ENCODE data around the gene YPEL2. TPM values are rescaled to one million over a fixed set of nuclear protein-coding genes. Genes with fewer than 3 reads are reported as not detected.

Gene YPEL2
- total RNA-seq, 1 donor from 2014 or later = 41.1 TPM

DNA sequence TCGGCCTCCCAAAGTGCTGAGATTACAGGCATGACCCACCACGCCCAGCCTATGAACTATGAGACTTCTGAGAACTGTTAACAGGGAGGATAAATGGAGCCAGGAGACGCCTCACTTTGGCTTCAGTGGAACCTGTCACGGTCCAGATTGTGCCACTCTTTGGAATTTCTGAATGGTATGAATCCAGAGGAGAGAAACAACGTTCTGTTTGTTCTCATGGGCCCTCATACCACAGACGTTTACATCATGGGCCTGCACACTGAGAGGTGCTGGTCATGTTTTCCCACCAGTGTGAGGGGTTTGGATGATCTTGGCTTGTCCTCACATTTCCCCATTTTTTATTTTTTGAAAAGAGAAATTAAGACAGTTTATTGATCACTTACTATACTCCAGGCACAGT, 90.3 kb downstream of the YPEL2 start:
- no peak overlapping the region for H3K4me3 ChIP-seq (ENCODE audit: insufficient read depth, low read depth, low read length)
- TF ChIP-seq, protein P1, sequence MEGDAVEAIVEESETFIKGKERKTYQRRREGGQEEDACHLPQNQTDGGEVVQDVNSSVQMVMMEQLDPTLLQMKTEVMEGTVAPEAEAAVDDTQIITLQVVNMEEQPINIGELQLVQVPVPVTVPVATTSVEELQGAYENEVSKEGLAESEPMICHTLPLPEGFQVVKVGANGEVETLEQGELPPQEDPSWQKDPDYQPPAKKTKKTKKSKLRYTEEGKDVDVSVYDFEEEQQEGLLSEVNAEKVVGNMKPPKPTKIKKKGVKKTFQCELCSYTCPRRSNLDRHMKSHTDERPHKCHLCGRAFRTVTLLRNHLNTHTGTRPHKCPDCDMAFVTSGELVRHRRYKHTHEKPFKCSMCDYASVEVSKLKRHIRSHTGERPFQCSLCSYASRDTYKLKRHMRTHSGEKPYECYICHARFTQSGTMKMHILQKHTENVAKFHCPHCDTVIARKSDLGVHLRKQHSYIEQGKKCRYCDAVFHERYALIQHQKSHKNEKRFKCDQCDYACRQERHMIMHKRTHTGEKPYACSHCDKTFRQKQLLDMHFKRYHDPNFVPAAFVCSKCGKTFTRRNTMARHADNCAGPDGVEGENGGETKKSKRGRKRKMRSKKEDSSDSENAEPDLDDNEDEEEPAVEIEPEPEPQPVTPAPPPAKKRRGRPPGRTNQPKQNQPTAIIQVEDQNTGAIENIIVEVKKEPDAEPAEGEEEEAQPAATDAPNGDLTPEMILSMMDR (IDR thresholded peaks at IDR 0.05; ENCODE audit: insufficient read depth, low read depth, low read length) = no peak
- no peak for TF ChIP-seq EZH2 (IDR thresholded peaks at IDR 0.05; ENCODE audit: insufficient read depth, low read length)
- H3K27me3 ChIP-seq (ENCODE audit: insufficient read depth, low read length) = no peaks in the 10 kb centered on the region
- peaks cover 4% of the 10 kb centered on the region for H3K9me3 ChIP-seq (ENCODE audit: insufficient read depth, low read depth, low read length)
- FAIRE-seq (no peak), DNase-seq (ENCODE audit: low read depth) (no peak)
- Mint-ChIP-seq H3K27ac (ENCODE audit: unreplicated experiment) (no peak overlapping the region), H3K4me3 (ENCODE audit: unreplicated experiment) (no peak overlapping the region), H3K4me1 (ENCODE audit: low read depth, unreplicated experiment) (peaks cover 36% of the 10 kb centered on the region), H3K9me3 (ENCODE audit: unreplicated experiment) (peaks cover 15% of the 10 kb centered on the region), H3K27me3 (ENCODE audit: low read depth, unreplicated experiment) (peaks cover 2% of the 10 kb centered on the region), H3K36me3 (ENCODE audit: low read depth, unreplicated experiment) (peaks cover 5% of the 10 kb centered on the region)
- no peak overlapping the region for H3K4me2 ChIP-seq (ENCODE audit: low read length)
- H3K9ac ChIP-seq (ENCODE audit: low read length) = no peak overlapping the region
- H3K36me3 ChIP-seq (ENCODE audit: insufficient read depth, low read length) = no peaks in the 10 kb centered on the region
- no peak overlapping the region for H3K27ac ChIP-seq (ENCODE audit: low read depth, low read length)
- no peaks in the 10 kb centered on the region for H3K79me2 ChIP-seq (ENCODE audit: insufficient read depth, low read length)
- no peak overlapping the region for H2AFZ ChIP-seq (ENCODE audit: low read depth, low read length)
- no peaks in the 10 kb centered on the region for H4K20me1 ChIP-seq (ENCODE audit: insufficient read depth, low read length)
- H3K4me1 ChIP-seq (ENCODE audit: insufficient read depth, low read length) = peaks cover 16% of the 10 kb centered on the region

DNA sequence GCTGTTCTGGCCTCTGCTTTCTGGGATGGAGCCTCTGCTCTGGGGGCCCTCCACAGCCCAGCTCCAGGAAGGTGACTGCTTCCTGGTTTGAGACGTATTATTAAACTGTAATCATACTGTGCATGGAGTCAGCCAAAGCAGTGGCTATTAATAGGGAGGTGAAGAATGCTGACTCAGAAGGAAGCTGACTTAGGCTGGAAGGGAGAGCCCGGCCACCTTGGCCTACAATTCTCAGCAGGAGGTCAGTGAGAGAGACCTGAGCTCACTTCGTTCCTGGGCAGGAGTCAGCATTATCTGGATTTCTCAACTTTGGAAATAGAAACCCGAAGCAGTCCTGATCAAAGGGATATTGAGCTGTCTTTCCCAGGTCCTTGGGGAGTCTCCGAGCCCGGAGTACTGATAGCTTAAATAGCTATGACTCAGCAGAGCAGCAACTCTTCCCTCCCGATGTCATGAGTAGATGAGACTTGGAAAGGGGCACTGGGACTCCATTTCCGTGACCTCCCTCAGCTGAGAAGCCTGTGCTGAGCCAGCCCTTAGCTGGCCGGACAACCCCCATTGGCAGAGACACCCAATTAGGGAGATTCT, 91.8 kb downstream of the YPEL2 start:
- H3K9ac ChIP-seq (ENCODE audit: low read length) = no peak overlapping the region
- no peaks in the 10 kb centered on the region for H3K27me3 ChIP-seq (ENCODE audit: insufficient read depth, low read length)
- H3K79me2 ChIP-seq (ENCODE audit: insufficient read depth, low read length) = no peaks in the 10 kb centered on the region
- peaks cover 29% of the 10 kb centered on the region for H3K4me1 ChIP-seq (ENCODE audit: insufficient read depth, low read length)
- H3K27me3 Mint-ChIP-seq (ENCODE audit: low read depth, unreplicated experiment) = peaks cover 2% of the 10 kb centered on the region
- no peak overlapping the region for H3K27ac ChIP-seq (ENCODE audit: low read depth, low read length)
- H3K9me3 Mint-ChIP-seq (ENCODE audit: unreplicated experiment) = peaks cover 15% of the 10 kb centered on the region
- TF ChIP-seq EZH2 (IDR thresholded peaks at IDR 0.05; ENCODE audit: insufficient read depth, low read length) = no peak
- TF ChIP-seq, protein P1 (IDR thresholded peaks at IDR 0.05; ENCODE audit: insufficient read depth, low read depth, low read length) = no peak
- peak overlapping the region; percentile 43 for H2AFZ ChIP-seq (ENCODE audit: low read depth, low read length)
- no peak overlapping the region for H3K4me3 ChIP-seq (ENCODE audit: insufficient read depth, low read depth, low read length)
- H3K9me3 ChIP-seq (ENCODE audit: insufficient read depth, low read depth, low read length) = peaks cover 4% of the 10 kb centered on the region
- peak overlapping the region; percentile 79 for H3K27ac Mint-ChIP-seq (ENCODE audit: unreplicated experiment)
- no peaks in the 10 kb centered on the region for H4K20me1 ChIP-seq (ENCODE audit: insufficient read depth, low read length)
- H3K4me1 Mint-ChIP-seq (ENCODE audit: low read depth, unreplicated experiment) = peaks cover 48% of the 10 kb centered on the region
- peak overlapping the region; percentile 57 for H3K4me3 Mint-ChIP-seq (ENCODE audit: unreplicated experiment)
- peak overlapping the region; percentile 34 for H3K4me2 ChIP-seq (ENCODE audit: low read length)
- H3K36me3 ChIP-seq (ENCODE audit: insufficient read depth, low read length) = no peaks in the 10 kb centered on the region
- FAIRE-seq = no peak
- DNase-seq (ENCODE audit: low read depth) = peak; percentile 56
- H3K36me3 Mint-ChIP-seq (ENCODE audit: low read depth, unreplicated experiment) = peaks cover 5% of the 10 kb centered on the region

DNA sequence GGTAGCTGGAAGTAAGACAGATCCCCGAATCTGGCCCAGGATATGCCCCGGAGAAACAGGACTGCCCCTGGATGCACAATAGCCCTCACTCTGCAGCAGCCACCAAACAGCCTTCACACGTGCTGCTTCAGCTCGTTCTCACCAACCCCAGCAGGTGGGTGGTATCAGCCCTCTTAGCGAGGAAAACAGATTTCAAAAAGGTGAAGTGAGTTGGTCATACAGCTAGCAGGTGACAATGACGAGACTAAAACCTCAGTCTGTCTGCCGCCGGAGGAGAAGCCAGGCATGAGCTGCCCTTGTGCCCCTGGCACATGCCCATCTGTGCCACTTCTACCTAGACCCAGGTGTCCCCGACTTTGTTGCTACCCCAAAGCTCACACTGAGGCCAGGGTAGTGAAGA, 92.4 kb downstream of the YPEL2 start:
- no peaks in the 10 kb centered on the region for H4K20me1 ChIP-seq (ENCODE audit: insufficient read depth, low read length)
- TF ChIP-seq, protein P1 (IDR thresholded peaks at IDR 0.05; ENCODE audit: insufficient read depth, low read depth, low read length) = no peak
- no peak for TF ChIP-seq EZH2 (IDR thresholded peaks at IDR 0.05; ENCODE audit: insufficient read depth, low read length)
- Mint-ChIP-seq H3K27ac (ENCODE audit: unreplicated experiment) (peak overlapping the region; percentile 79), H3K4me3 (ENCODE audit: unreplicated experiment) (no peak overlapping the region), H3K36me3 (ENCODE audit: low read depth, unreplicated experiment) (peaks cover 5% of the 10 kb centered on the region), H3K27me3 (ENCODE audit: low read depth, unreplicated experiment) (no peaks in the 10 kb centered on the region), H3K4me1 (ENCODE audit: low read depth, unreplicated experiment) (peaks cover 51% of the 10 kb centered on the region), H3K9me3 (ENCODE audit: unreplicated experiment) (peaks cover 15% of the 10 kb centered on the region)
- no peak overlapping the region for H3K27ac ChIP-seq (ENCODE audit: low read depth, low read length)
- no peak overlapping the region for H3K9ac ChIP-seq (ENCODE audit: low read length)
- H3K9me3 ChIP-seq (ENCODE audit: insufficient read depth, low read depth, low read length) = peaks cover 4% of the 10 kb centered on the region
- no peak overlapping the region for H2AFZ ChIP-seq (ENCODE audit: low read depth, low read length)
- no peaks in the 10 kb centered on the region for H3K36me3 ChIP-seq (ENCODE audit: insufficient read depth, low read length)
- FAIRE-seq = no peak
- DNase-seq (ENCODE audit: low read depth) = no peak
- peaks cover 31% of the 10 kb centered on the region for H3K4me1 ChIP-seq (ENCODE audit: insufficient read depth, low read length)
- no peaks in the 10 kb centered on the region for H3K27me3 ChIP-seq (ENCODE audit: insufficient read depth, low read length)
- no peak overlapping the region for H3K4me2 ChIP-seq (ENCODE audit: low read length)
- no peaks in the 10 kb centered on the region for H3K79me2 ChIP-seq (ENCODE audit: insufficient read depth, low read length)
- no peak overlapping the region for H3K4me3 ChIP-seq (ENCODE audit: insufficient read depth, low read depth, low read length)

Measured in astrocyte (in vitro differentiated cells and primary cell).